ENCODE measurements around the gene PRKCH. TPM values are rescaled to one million over a fixed set of nuclear protein-coding genes. Genes with fewer than 3 reads are reported as not detected.

Gene PRKCH
- total and polyA plus RNA-seq, 4 experiments from 2014 or later: 246 to 284 (median 249) TPM

DNA sequence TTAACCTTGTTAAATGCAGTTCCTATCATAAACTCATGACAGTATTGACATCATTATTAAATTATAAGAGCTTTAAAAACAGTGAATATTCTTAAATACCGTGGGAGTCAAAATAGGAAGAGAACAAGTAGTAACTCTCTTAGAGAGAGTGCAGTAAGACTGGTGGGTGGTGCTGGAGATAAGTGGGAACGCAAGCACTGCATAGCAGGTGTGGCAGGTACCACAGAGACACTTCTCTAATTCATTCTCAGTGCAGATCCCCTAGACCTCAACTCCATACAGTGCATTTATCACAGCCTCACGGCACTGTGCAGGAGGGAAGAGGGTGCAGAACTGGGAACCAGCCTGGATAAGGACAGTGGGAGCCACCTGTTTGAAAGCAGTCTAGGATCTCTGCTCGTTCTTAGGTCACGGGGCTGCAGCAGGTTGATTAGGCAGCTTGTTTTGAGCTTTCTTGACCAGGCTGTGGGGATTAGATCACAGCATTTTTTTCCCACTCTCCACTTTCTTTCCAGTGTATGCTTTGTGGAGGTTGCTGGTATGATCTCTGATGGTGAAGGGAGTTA lies 165.6 kb downstream of the PRKCH start:
- H3K36me3 ChIP-seq (ENCODE audit: insufficient read depth, low read length): peaks cover 80% of the 10 kb centered on the region
- ChIA-PET CTCF (ENCODE audit: partially characterized antibody) (interaction anchor here (1.7 kb wide), 1 partner anchor 26 kb away, joined by 4 read pairs; no protein-coding TSS in a partner anchor), POLR2A (ENCODE audit: partially characterized antibody) (no interaction called here)
- DNase-seq: no peak
- no peak overlapping the region for H3K4me3 ChIP-seq (ENCODE audit: low read length in 2 of 2)
- Mint-ChIP-seq H3K4me3 (no peak overlapping the region), H3K27me3 (no peaks in the 10 kb centered on the region), H3K9me3 (no peaks in the 10 kb centered on the region), H3K4me1 (peaks cover 22 to 66% (median 35%) of the 10 kb centered on the region in 4 donors), H3K36me3 (peaks cover 59 to 76% of the 10 kb centered on the region in 2 donors), H3K27ac (peak overlapping the region in 5 of 7 donors; percentile 16 to 85 (median 70))
- no peaks in the 10 kb centered on the region for H3K9me3 ChIP-seq (ENCODE audit: control insufficient read depth in 1 of 2, low read length in 2 of 2)
- no peaks in the 10 kb centered on the region for H3K27me3 ChIP-seq (ENCODE audit: insufficient read depth, low read length)
- intact Hi-C loops (cut with micrococcal nuclease): no loop called here
- no peak overlapping the region for H3K27ac ChIP-seq (ENCODE audit: low read depth, low read length)
- H3K4me1 ChIP-seq (ENCODE audit: insufficient read depth, low read length): peaks cover 36% of the 10 kb centered on the region

DNA sequence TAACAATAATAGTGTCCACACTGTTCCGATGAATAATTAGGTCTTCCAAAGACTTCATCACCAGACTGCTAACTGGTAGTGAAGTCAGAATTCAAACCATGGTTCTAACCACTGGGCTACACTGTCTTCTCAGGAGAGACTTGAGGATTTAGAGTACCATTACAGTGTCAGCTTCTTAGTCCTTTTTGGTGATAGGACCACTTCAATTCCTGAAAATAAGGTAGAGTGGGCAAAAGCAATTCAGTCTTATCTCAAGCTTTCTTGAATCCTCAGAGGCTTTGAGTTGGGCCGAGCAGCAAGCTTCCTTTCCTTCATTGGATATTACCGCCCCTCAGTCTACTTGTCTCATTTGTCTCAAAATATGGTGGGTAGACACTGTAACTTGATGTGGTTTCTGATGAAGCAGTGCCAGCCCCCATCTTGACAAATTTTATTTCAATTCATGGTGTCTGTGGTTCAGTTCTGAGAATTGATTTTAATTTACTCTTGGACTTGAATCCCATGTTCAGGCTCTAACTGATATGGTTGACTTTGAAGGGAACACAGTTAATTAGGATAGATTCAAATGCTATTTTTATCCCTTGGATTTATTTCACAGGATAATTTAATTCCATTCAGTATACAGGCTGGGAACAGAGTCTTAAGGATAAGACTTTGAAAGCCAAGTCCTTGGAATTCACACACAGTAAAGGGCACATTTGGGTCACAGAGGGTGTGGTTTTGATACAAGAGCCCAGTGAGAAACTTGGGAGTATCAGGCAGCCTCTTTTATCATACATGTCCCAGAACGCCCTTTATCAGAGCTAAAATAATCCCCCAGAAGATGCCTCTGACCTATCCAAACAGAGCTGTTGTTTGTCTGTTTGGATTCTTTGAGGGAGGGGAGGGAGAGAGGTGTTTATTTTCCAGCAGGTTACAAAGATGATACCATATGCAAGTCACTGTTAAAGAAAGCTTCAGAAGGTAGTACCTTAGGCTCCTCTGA lies 167.3 kb downstream of the PRKCH start:
- H3K27me3 ChIP-seq (ENCODE audit: insufficient read depth, low read length): no peaks in the 10 kb centered on the region
- intact Hi-C loops (cut with micrococcal nuclease): no loop called here
- H3K36me3 Mint-ChIP-seq: peaks cover 47 to 61% of the 10 kb centered on the region in 2 donors
- H3K36me3 ChIP-seq (ENCODE audit: insufficient read depth, low read length): peaks cover 81% of the 10 kb centered on the region
- CTCF ChIA-PET (ENCODE audit: partially characterized antibody): interaction anchor here (1.3 to 9.8 kb wide), 2 partner anchors 9 to 15 kb away, joined by 3 to 106 read pairs; no protein-coding TSS in a partner anchor
- H3K27ac Mint-ChIP-seq: peak overlapping the region in 4 of 7 donors; percentile 45 to 84 (median 76)
- H3K9me3 Mint-ChIP-seq: no peaks in the 10 kb centered on the region
- no peak overlapping the region for H3K4me3 Mint-ChIP-seq
- H3K27me3 Mint-ChIP-seq: no peaks in the 10 kb centered on the region
- peaks cover 15 to 51% (median 26%) of the 10 kb centered on the region in 4 donors for H3K4me1 Mint-ChIP-seq
- H3K9me3 ChIP-seq (ENCODE audit: control insufficient read depth in 1 of 2, low read length in 2 of 2): no peaks in the 10 kb centered on the region
- peaks cover 53% of the 10 kb centered on the region for H3K4me1 ChIP-seq (ENCODE audit: insufficient read depth, low read length)
- no peak overlapping the region for H3K27ac ChIP-seq (ENCODE audit: low read depth, low read length)
- DNase-seq: no peak
- POLR2A ChIA-PET (ENCODE audit: partially characterized antibody): interaction anchor here (1.0 to 4.0 kb wide), 3 partner anchors 10 to 13 kb away, joined by 3 to 15 read pairs (median 4); no protein-coding TSS in a partner anchor
- no peak overlapping the region for H3K4me3 ChIP-seq (ENCODE audit: low read length in 2 of 2)

DNA sequence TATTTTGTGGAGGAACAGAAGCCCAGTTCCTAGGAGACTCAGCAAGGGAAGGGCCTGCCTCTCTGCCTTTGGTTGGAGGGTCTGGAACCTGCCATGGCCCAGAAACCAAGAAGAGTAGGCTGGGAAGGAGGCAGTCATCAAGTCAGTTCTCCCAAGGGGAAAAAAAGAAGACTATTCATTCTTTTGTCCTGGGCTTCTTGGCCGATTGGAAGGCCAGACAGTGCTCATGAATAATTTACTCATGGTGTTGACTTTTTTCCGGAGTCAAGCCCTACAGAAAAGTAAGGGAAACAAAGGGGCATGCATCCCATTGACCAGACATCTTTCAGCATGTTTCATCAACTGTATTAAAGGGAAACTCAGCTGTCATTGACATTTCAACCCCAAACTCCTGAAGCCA lies 168.1 kb downstream of the PRKCH start:
- intact Hi-C loops (cut with micrococcal nuclease): no loop called here
- Histone ChIP-seq H3K36me3 (ENCODE audit: insufficient read depth, low read length) (peaks cover 81% of the 10 kb centered on the region), H3K27ac (ENCODE audit: low read depth, low read length) (no peak overlapping the region), H3K4me1 (ENCODE audit: insufficient read depth, low read length) (peaks cover 61% of the 10 kb centered on the region), H3K9me3 (ENCODE audit: control insufficient read depth in 1 of 2, low read length in 2 of 2) (no peaks in the 10 kb centered on the region), H3K4me3 (ENCODE audit: low read length in 2 of 2) (no peak overlapping the region), H3K27me3 (ENCODE audit: insufficient read depth, low read length) (no peaks in the 10 kb centered on the region)
- Mint-ChIP-seq H3K36me3 (peaks cover 47 to 57% of the 10 kb centered on the region in 2 donors), H3K4me3 (no peak overlapping the region), H3K4me1 (peaks cover 17 to 43% (median 26%) of the 10 kb centered on the region in 4 donors), H3K9me3 (no peaks in the 10 kb centered on the region), H3K27me3 (no peaks in the 10 kb centered on the region), H3K27ac (peak overlapping the region in 5 of 7 donors; percentile 62 to 84 (median 75))
- ChIA-PET POLR2A (ENCODE audit: partially characterized antibody) (interaction anchor here (1.0 to 4.0 kb wide), 3 partner anchors 11 to 13 kb away, joined by 3 to 15 read pairs (median 4); no protein-coding TSS in a partner anchor), CTCF (ENCODE audit: partially characterized antibody) (interaction anchor here (1.3 to 9.8 kb wide), 2 partner anchors 10 to 16 kb away, joined by 3 to 106 read pairs; no protein-coding TSS in a partner anchor)
- no peak for DNase-seq

DNA sequence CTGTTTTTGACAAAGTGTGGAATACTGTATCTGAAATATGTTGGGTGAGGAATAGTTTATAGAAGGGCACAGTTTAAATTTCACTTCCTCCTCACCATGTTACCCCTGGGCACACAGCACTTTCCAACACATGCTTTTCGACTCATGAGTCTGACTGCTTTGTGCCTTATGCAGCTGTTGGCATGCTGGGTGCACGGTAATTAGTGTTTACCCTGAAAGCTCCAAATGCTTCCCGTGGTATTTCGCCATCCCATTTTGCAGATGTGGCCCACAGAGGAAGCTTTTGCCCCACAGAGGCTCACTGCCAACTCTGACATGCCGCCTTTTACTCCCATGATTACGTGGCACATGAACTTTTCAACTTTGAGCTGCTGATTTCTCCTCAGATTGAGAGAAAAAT lies 168.6 kb downstream of the PRKCH start:
- H3K36me3 Mint-ChIP-seq: peaks cover 49 to 60% of the 10 kb centered on the region in 2 donors
- H3K27ac Mint-ChIP-seq: peak overlapping the region in 5 of 7 donors; percentile 62 to 84 (median 75)
- H3K4me1 Mint-ChIP-seq: peaks cover 20 to 41% (median 27%) of the 10 kb centered on the region in 4 donors
- Histone ChIP-seq H3K36me3 (ENCODE audit: insufficient read depth, low read length) (peaks cover 79% of the 10 kb centered on the region), H3K4me1 (ENCODE audit: insufficient read depth, low read length) (peaks cover 65% of the 10 kb centered on the region), H3K9me3 (ENCODE audit: control insufficient read depth in 1 of 2, low read length in 2 of 2) (no peaks in the 10 kb centered on the region), H3K27me3 (ENCODE audit: insufficient read depth, low read length) (no peaks in the 10 kb centered on the region), H3K4me3 (ENCODE audit: low read length in 2 of 2) (no peak overlapping the region), H3K27ac (ENCODE audit: low read depth, low read length) (no peak overlapping the region)
- no peak overlapping the region for H3K4me3 Mint-ChIP-seq
- H3K27me3 Mint-ChIP-seq: no peaks in the 10 kb centered on the region
- no peaks in the 10 kb centered on the region for H3K9me3 Mint-ChIP-seq
- ChIA-PET CTCF (ENCODE audit: partially characterized antibody) (interaction anchor here (1.0 to 9.8 kb wide), 4 partner anchors 10 to 347 kb away, joined by 3 to 106 read pairs (median 3); no protein-coding TSS in a partner anchor), POLR2A (ENCODE audit: partially characterized antibody) (interaction anchor here (1.0 to 4.0 kb wide), 3 partner anchors 11 to 13 kb away, joined by 3 to 15 read pairs (median 4); no protein-coding TSS in a partner anchor)
- DNase-seq: no peak
- intact Hi-C loops (cut with micrococcal nuclease): no loop called here

DNA sequence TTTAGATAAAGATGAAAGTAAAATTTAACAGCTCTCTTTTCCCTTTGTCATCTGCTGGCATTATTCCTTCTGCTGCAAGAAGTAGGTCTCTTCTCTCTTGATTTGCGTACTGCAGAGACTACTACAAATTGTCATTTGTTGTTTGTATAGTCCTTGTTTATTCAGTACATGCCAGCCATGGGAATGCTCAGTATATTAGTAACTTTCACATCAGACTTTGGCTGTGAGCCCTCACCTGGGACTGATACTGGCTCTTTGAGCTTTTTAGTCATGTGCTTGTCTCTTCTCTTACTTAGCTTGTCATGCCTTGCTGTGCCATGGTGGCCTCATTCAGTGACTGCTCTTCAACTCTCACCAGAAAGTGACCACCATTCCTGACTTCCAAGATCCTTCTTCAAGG lies 169.8 kb downstream of the PRKCH start:
- POLR2A ChIA-PET (ENCODE audit: partially characterized antibody): interaction anchor here (0.7 to 4.0 kb wide), 5 partner anchors 10 to 18 kb away, joined by 3 to 15 read pairs (median 4); no protein-coding TSS in a partner anchor
- no peak overlapping the region for H3K27ac ChIP-seq (ENCODE audit: low read depth, low read length)
- H3K27ac Mint-ChIP-seq: no peak overlapping the region

DNA sequence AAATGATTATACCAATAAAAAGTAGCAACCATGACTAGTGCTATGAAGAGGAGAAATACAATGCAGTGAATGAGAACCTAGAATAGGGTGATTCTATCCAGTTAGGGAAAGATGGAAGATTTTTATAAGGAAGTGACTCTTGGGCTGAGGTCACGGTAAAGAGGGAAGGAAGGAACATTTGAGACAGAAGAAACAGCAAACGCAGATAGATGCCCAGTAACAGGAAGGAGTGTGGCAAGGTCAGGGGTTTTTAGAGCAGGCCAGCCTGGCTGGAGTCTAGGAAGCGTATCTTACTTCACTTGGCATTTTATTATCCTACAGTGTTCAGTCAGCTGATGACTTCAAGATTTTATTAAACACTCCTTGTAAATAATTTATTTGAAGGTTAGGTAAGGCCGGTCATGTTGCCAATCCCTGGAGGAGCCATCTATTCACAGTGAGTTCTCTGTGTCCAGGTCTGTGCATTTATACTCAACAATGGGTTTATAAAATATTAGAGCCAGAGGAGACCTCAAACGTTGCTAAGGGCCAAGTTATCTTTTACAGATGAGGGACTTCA lies 170.6 kb downstream of the PRKCH start:
- Mint-ChIP-seq H3K9me3 (peaks cover 0 to 2% (median 0%) of the 10 kb centered on the region in 8 donors), H3K4me1 (peaks cover 29 to 43% (median 37%) of the 10 kb centered on the region in 4 donors), H3K4me3 (no peak overlapping the region), H3K27me3 (no peaks in the 10 kb centered on the region), H3K36me3 (peaks cover 47 to 59% of the 10 kb centered on the region in 2 donors), H3K27ac (no peak overlapping the region)
- intact Hi-C loops (cut with micrococcal nuclease): loop anchor here (2.0 kb wide), 1 partner anchor 15 kb away; no protein-coding TSS in a partner anchor
- ChIA-PET CTCF (ENCODE audit: partially characterized antibody) (interaction anchor here (1.5 to 9.8 kb wide), 3 partner anchors 12 to 21 kb away, joined by 3 to 106 read pairs (median 4); no protein-coding TSS in a partner anchor), POLR2A (ENCODE audit: partially characterized antibody) (interaction anchor here (0.8 to 2.0 kb wide), 3 partner anchors 11 to 16 kb away, joined by 3 to 5 read pairs (median 4); no protein-coding TSS in a partner anchor)
- Histone ChIP-seq H3K4me3 (ENCODE audit: low read length in 2 of 2) (no peak overlapping the region), H3K27ac (ENCODE audit: low read depth, low read length) (peak overlapping the region; percentile 7), H3K27me3 (ENCODE audit: insufficient read depth, low read length) (no peaks in the 10 kb centered on the region), H3K4me1 (ENCODE audit: insufficient read depth, low read length) (peaks cover 66% of the 10 kb centered on the region), H3K9me3 (ENCODE audit: control insufficient read depth in 1 of 2, low read length in 2 of 2) (no peaks in the 10 kb centered on the region), H3K36me3 (ENCODE audit: insufficient read depth, low read length) (peaks cover 68% of the 10 kb centered on the region)
- DNase-seq: no peak

More for the DNA sequence above, 169.8 kb downstream of the PRKCH start:
- peaks cover 24 to 39% (median 32%) of the 10 kb centered on the region in 4 donors for H3K4me1 Mint-ChIP-seq
- H3K4me1 ChIP-seq (ENCODE audit: insufficient read depth, low read length): peaks cover 66% of the 10 kb centered on the region
- intact Hi-C loops (cut with micrococcal nuclease): no loop called here
- peaks cover 0 to 2% (median 0%) of the 10 kb centered on the region in 8 donors for H3K9me3 Mint-ChIP-seq
- no peaks in the 10 kb centered on the region for H3K27me3 ChIP-seq (ENCODE audit: insufficient read depth, low read length)
- CTCF ChIA-PET (ENCODE audit: partially characterized antibody): interaction anchor here (1.0 to 9.8 kb wide), 5 partner anchors 12 to 346 kb away, joined by 3 to 106 read pairs (median 3); no protein-coding TSS in a partner anchor
- H3K27me3 Mint-ChIP-seq: no peaks in the 10 kb centered on the region
- H3K4me3 ChIP-seq (ENCODE audit: low read length in 2 of 2): no peak overlapping the region
- H3K36me3 Mint-ChIP-seq: peaks cover 47 to 59% of the 10 kb centered on the region in 2 donors
- no peak for DNase-seq
- H3K36me3 ChIP-seq (ENCODE audit: insufficient read depth, low read length): peaks cover 71% of the 10 kb centered on the region
- no peaks in the 10 kb centered on the region for H3K9me3 ChIP-seq (ENCODE audit: control insufficient read depth in 1 of 2, low read length in 2 of 2)
- no peak overlapping the region for H3K4me3 Mint-ChIP-seq

Measured in CD4-positive, alpha-beta memory T cell (primary cell).